Measurements from ENCODE around the gene C9orf85. TPM values are rescaled to one million over a fixed set of nuclear protein-coding genes. Genes with fewer than 3 reads are reported as not detected.
A peak's percentile ranks its signal among the peaks of the same experiment; 100 is the strongest.
"Not testable (repeated sequence)": the region's sequence is repeated elsewhere in the genome, so short reads cannot be mapped to it uniquely, and the experiment has no call there.

The C9orf85 gene
- total and polyA plus RNA-seq, 2 donors: 12.0 to 18.8 TPM

DNA sequence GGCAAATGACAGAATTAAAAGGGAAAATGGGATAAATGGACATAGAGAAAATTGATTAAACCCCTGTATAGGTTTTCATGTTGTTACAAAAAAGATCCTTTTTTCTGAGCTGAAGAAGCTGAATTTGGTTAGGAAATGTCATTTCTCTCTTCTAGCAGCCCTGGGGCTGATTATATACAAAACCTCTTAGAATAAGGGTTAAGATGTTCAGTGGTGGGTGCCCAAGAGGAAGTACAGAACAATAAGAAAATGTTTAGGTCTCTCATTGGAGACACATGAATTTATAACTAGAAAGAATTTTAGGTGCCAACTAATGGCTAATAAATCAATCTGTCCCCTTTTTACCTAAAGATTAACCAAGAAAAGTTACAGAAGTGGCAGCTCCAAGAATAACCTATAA lies 14.7 kb upstream of the C9orf85 start:
- Histone ChIP-seq H3K36me3 (ENCODE audit: control insufficient read depth in 2 of 2, insufficient read depth in 2 of 2, low read length in 1 of 2) (peaks cover 0 to 4% of the 10 kb centered on the region in 2 donors), H3K4me3 (ENCODE audit: low read length in 2 of 2) (peak overlapping the region; percentile 8 to 19), H3K9me3 (ENCODE audit: control insufficient read depth in 2 of 2, insufficient read depth in 1 of 2, low read length in 1 of 2) (no peaks in the 10 kb centered on the region), H3K27me3 (ENCODE audit: control insufficient read depth in 2 of 2, insufficient read depth in 1 of 2, low read length in 1 of 2) (no peaks in the 10 kb centered on the region), H3K4me1 (ENCODE audit: control insufficient read depth in 2 of 2, insufficient read depth in 2 of 2, low read length in 2 of 2) (peaks cover 43 to 54% of the 10 kb centered on the region in 2 donors), H3K27ac (ENCODE audit: low read depth in 1 of 2, low read length in 1 of 2) (peak overlapping the region; percentile 95 to 96)
- DNase-seq (ENCODE audit: low read depth in 6 of 9, low spot score in 9 of 9): peak in 1 of 9 donors; percentile 53

DNA sequence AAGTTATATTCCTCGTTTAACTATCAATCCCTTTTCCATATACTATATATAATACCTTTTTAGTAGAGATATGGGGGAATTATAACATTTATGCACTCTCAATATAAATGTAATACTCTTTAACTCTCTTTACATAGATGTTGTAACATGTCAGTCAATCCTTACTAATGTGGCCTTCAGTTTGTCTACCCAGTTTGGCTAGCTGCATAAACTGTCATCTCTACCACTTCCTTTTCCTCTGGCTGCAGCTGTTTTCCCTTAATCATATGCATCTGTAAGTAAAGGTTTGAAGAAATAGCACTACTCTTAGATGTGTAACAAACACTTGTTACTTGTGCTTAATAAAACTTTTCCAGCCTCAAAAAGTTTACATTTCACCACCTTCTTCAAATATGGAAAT lies 13.9 kb upstream of the C9orf85 start:
- Histone ChIP-seq H3K9me3 (ENCODE audit: control insufficient read depth in 2 of 2, insufficient read depth in 1 of 2, low read length in 1 of 2) (no peaks in the 10 kb centered on the region), H3K4me1 (ENCODE audit: control insufficient read depth in 2 of 2, insufficient read depth in 2 of 2, low read length in 2 of 2) (peaks cover 51 to 57% of the 10 kb centered on the region in 2 donors), H3K27me3 (ENCODE audit: control insufficient read depth in 2 of 2, insufficient read depth in 1 of 2, low read length in 1 of 2) (no peaks in the 10 kb centered on the region), H3K4me3 (ENCODE audit: low read length in 2 of 2) (peak overlapping the region in 1 of 2 donors; percentile 18), H3K36me3 (ENCODE audit: control insufficient read depth in 2 of 2, insufficient read depth in 2 of 2, low read length in 1 of 2) (peaks cover 0 to 4% of the 10 kb centered on the region in 2 donors), H3K27ac (ENCODE audit: low read depth in 1 of 2, low read length in 1 of 2) (peak overlapping the region; percentile 95 to 96)
- 5% methylated on average over 1 of the region's 1 CpG for WGBS
- peak in 8 of 9 donors; percentile 49 to 93 (median 82) for DNase-seq (ENCODE audit: low read depth in 6 of 9, low spot score in 9 of 9)

DNA sequence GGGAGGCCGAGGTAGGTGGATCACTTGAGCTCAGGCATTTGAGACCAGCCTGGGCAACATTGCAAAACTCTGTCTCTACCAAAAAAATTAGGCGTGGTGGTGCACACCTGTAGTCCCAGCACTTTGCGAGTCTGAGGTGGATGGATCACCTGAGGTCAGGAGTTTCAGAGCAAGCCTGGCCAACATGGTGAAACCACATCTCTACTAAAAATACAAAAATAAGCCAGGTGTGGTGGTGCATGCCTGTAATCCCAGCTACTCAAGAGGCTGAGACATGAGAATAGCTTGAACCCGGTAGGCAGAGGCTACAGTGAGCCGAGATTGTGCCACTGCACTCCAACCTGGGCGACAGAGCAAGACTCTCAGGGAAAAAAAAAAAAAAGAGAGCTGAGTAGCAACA lies 12.7 kb upstream of the C9orf85 start:
- Histone ChIP-seq H3K4me3 (ENCODE audit: low read length in 2 of 2) (peak overlapping the region in 1 of 2 donors; percentile 5), H3K27ac (ENCODE audit: low read depth in 1 of 2, low read length in 1 of 2) (peak overlapping the region; percentile 6 to 96), H3K4me1 (ENCODE audit: control insufficient read depth in 2 of 2, insufficient read depth in 2 of 2, low read length in 2 of 2) (peaks cover 43 to 57% of the 10 kb centered on the region in 2 donors)
- 78% methylated on average over 6 of the region's 6 CpGs for WGBS
- H3K27me3 ChIP-seq (ENCODE audit: control insufficient read depth in 2 of 2, insufficient read depth in 1 of 2, low read length in 1 of 2); H3K9me3 ChIP-seq (ENCODE audit: control insufficient read depth in 2 of 2, insufficient read depth in 1 of 2, low read length in 1 of 2); H3K36me3 ChIP-seq (ENCODE audit: control insufficient read depth in 2 of 2, insufficient read depth in 2 of 2, low read length in 1 of 2); DNase-seq (ENCODE audit: low read depth in 6 of 9, low spot score in 9 of 9): not testable (repeated sequence)

DNA sequence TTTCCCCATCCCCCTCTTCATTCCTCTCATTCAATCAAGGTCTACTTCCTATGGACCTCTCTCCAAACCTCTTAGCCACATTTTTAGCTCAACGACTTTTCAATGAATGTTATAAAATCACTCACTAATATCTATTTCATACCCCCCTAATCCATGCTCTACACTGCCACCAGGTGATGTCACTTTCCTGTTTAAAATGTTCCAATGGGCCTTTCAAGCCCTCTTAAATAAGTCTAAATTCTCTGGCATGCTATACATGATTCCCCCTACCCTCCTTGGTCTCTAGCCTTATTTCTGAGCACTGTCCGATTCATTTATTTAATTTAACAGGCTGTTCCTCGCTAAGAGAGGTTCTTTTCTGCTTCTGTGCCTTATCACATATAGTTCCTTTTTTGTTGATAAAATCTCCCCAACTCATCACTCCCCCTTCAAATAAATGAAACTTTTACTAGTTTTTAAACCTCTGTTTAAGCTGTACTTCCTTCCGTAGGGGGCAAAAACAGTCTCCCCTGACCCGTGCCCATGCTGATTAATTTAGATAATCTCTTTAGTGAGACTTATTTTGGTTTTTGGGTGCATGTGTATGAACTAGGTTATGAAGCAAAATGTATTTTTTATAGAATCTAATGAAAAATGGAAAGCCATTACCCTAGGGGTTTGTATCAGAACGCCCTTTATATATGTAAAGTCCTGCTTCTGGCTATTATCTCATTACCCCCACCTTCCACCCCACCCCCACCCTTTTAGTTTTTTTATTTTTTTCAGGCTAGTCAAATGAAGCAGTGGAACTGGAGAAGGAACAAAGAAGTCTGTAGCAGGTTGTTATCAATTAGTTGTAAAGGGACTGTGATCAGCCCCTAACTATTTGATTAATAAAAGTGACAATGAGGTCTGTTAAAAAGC lies 9.5 kb upstream of the C9orf85 start:
- Histone ChIP-seq H3K4me3 (ENCODE audit: low read length in 2 of 2) (peak overlapping the region; percentile 19), H3K4me1 (ENCODE audit: control insufficient read depth in 2 of 2, insufficient read depth in 2 of 2, low read length in 2 of 2) (peaks cover 30 to 37% of the 10 kb centered on the region in 2 donors), H3K36me3 (ENCODE audit: control insufficient read depth in 2 of 2, insufficient read depth in 2 of 2, low read length in 1 of 2) (peaks cover 9 to 22% of the 10 kb centered on the region in 2 donors), H3K27me3 (ENCODE audit: control insufficient read depth in 2 of 2, insufficient read depth in 1 of 2, low read length in 1 of 2) (no peaks in the 10 kb centered on the region), H3K27ac (ENCODE audit: low read depth in 1 of 2, low read length in 1 of 2) (peak overlapping the region; percentile 36 to 96), H3K9me3 (ENCODE audit: control insufficient read depth in 2 of 2, insufficient read depth in 1 of 2, low read length in 1 of 2) (no peaks in the 10 kb centered on the region)
- DNase-seq (ENCODE audit: low read depth in 6 of 9, low spot score in 9 of 9): peak in 1 of 9 donors; percentile 54
- WGBS: 12% methylated on average over 6 of the region's 6 CpGs

DNA sequence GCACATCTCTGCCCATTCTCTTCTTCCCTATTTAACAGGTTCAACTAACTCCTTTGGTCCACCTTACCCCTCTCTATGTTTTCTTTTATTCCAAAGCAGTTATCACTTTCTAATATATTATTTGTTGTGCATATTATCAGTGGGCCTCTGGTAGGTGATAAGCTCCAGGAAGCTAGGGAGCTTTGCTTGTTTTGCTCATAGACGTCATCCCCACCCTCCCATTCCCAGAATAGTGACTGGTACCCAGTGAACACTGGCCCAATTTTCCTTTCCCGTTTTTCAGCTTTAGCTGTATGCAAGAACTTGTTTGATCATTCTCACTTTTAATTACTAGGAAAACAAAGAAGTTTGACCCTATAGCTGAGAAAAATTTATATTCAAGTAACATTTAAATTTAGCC lies 7.4 kb upstream of the C9orf85 start:
- Histone ChIP-seq H3K4me1 (ENCODE audit: control insufficient read depth in 2 of 2, insufficient read depth in 2 of 2, low read length in 2 of 2) (peaks cover 28 to 32% of the 10 kb centered on the region in 2 donors), H3K27ac (ENCODE audit: low read depth in 1 of 2, low read length in 1 of 2) (no peak overlapping the region), H3K36me3 (ENCODE audit: control insufficient read depth in 2 of 2, insufficient read depth in 2 of 2, low read length in 1 of 2) (peaks cover 9 to 23% of the 10 kb centered on the region in 2 donors), H3K9me3 (ENCODE audit: control insufficient read depth in 2 of 2, insufficient read depth in 1 of 2, low read length in 1 of 2) (no peaks in the 10 kb centered on the region), H3K27me3 (ENCODE audit: control insufficient read depth in 2 of 2, insufficient read depth in 1 of 2, low read length in 1 of 2) (no peaks in the 10 kb centered on the region), H3K4me3 (ENCODE audit: low read length in 2 of 2) (no peak overlapping the region)
- DNase-seq (ENCODE audit: low read depth in 6 of 9, low spot score in 9 of 9): no peak
- 64% methylated on average over 2 of the region's 2 CpGs for WGBS

DNA sequence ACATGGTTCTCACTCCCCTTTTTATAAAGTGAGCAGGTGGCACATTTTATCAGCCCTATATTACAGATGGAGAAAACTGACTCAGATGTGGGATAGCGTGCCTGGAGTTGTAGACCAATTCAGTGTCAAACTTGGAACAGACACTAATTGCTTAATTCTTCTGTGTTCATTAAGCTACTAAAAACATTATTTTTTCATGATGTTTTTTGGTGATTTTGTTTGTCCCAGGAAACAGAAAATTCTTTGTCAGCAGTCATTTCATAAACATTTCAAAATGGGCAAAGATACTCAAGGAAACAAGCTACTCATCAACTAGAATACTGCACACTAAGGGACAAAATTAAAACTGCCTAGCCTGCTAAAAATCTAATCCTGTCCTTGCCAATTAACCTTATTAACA lies 2.6 kb upstream of the C9orf85 start:
- DNase-seq (ENCODE audit: low read depth in 6 of 9, low spot score in 9 of 9): peak in 1 of 9 donors; percentile 52
- H3K36me3 ChIP-seq (ENCODE audit: control insufficient read depth in 2 of 2, insufficient read depth in 2 of 2, low read length in 1 of 2): peaks cover 9 to 23% of the 10 kb centered on the region in 2 donors
- peaks cover 11 to 21% of the 10 kb centered on the region in 2 donors for H3K4me1 ChIP-seq (ENCODE audit: control insufficient read depth in 2 of 2, insufficient read depth in 2 of 2, low read length in 2 of 2)
- H3K9me3 ChIP-seq (ENCODE audit: control insufficient read depth in 2 of 2, insufficient read depth in 1 of 2, low read length in 1 of 2): no peaks in the 10 kb centered on the region
- 4% methylated on average over 1 of the region's 1 CpG for WGBS
- peak overlapping the region in 1 of 2 donors; percentile 94 for H3K27ac ChIP-seq (ENCODE audit: low read depth in 1 of 2, low read length in 1 of 2)
- H3K4me3 ChIP-seq (ENCODE audit: low read length in 2 of 2): peak overlapping the region; percentile 89 to 99
- H3K27me3 ChIP-seq (ENCODE audit: control insufficient read depth in 2 of 2, insufficient read depth in 1 of 2, low read length in 1 of 2): no peaks in the 10 kb centered on the region

DNA sequence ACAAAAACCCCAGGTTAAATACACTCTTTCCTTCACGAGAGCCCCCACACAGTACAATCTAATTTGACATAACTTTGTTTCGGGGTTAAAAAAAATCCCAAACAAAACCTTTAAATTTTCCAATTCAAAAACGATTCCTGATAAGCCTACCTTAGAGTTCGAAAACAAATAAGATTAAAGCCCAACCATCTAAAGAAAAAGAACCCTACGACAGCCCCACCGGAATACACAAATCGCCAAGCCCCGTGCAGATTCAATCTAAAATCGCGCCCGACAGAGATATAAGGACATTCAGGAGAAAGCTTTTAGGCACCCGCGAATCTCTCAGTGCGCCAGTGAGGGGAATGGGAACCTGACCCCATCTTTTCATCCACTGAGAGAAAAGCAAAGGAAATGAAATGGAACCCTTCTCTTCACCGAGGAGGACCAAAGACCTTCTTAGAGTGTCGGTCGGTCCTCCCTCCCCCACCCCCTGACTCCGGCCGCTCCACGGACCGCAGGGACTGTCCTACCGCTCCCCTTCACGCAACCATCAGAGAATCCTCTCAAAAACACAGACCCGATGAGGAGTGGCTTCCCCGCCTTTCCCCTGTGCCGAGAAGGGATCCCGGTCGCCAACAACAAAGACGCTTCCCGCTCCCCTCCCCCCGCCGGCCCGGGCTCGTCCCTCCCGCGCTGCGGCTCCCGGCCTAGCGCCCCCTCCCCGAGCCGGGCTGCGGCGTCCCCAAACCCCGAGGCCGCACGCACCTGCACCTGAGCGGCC lies 1.4 kb upstream of the C9orf85 start:
- H3K27me3 ChIP-seq (ENCODE audit: control insufficient read depth in 2 of 2, insufficient read depth in 1 of 2, low read length in 1 of 2): no peaks in the 10 kb centered on the region
- WGBS: under 1% methylated on average over 47 of the region's 47 CpGs
- DNase-seq (ENCODE audit: low read depth in 6 of 9, low spot score in 9 of 9): peak in 4 of 9 donors; percentile 49 to 73 (median 51)
- H3K36me3 ChIP-seq (ENCODE audit: control insufficient read depth in 2 of 2, insufficient read depth in 2 of 2, low read length in 1 of 2): peaks cover 9 to 18% of the 10 kb centered on the region in 2 donors
- H3K27ac ChIP-seq (ENCODE audit: low read depth in 1 of 2, low read length in 1 of 2): peak overlapping the region; percentile 94 to 98
- H3K4me3 ChIP-seq (ENCODE audit: low read length in 2 of 2): peak overlapping the region; percentile 89 to 99
- peaks cover 11 to 21% of the 10 kb centered on the region in 2 donors for H3K4me1 ChIP-seq (ENCODE audit: control insufficient read depth in 2 of 2, insufficient read depth in 2 of 2, low read length in 2 of 2)
- no peaks in the 10 kb centered on the region for H3K9me3 ChIP-seq (ENCODE audit: control insufficient read depth in 2 of 2, insufficient read depth in 1 of 2, low read length in 1 of 2)

DNA sequence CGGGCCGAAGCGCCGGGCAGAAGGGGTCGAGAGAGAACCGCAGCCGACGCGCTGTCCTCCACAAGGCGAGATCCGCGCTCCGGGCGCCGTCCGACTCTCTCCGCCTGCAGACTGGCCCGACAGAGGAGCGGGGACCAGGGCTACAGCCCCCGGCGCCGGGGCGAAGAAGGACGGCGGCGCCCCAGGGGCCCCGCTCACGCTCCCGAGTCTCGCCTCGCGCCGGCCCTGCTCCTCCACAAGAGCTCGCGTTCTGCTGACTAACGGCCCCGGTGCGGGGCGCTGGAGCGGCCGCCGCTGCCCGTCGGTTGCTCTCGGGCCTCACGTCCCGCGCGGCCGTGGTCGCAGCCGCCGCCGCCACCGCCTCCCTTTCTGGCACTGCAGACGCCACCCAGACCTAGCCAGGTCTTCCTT lies 784 bp upstream of the C9orf85 start:
- H3K4me1 ChIP-seq (ENCODE audit: control insufficient read depth in 2 of 2, insufficient read depth in 2 of 2, low read length in 2 of 2): peaks cover 11 to 21% of the 10 kb centered on the region in 2 donors
- under 1% methylated on average over 56 of the region's 56 CpGs for WGBS
- DNase-seq (ENCODE audit: low read depth in 6 of 9, low spot score in 9 of 9): peak in 2 of 9 donors; percentile 36 to 53

More for the DNA sequence above, 784 bp upstream of the C9orf85 start:
- no peaks in the 10 kb centered on the region for H3K9me3 ChIP-seq (ENCODE audit: control insufficient read depth in 2 of 2, insufficient read depth in 1 of 2, low read length in 1 of 2)
- peak overlapping the region; percentile 89 to 99 for H3K4me3 ChIP-seq (ENCODE audit: low read length in 2 of 2)
- peak overlapping the region; percentile 94 to 98 for H3K27ac ChIP-seq (ENCODE audit: low read depth in 1 of 2, low read length in 1 of 2)
- peaks cover 7 to 12% of the 10 kb centered on the region in 2 donors for H3K36me3 ChIP-seq (ENCODE audit: control insufficient read depth in 2 of 2, insufficient read depth in 2 of 2, low read length in 1 of 2)
- no peaks in the 10 kb centered on the region for H3K27me3 ChIP-seq (ENCODE audit: control insufficient read depth in 2 of 2, insufficient read depth in 1 of 2, low read length in 1 of 2)
